B cell (primary cell): ENCODE data around the gene ALG2. TPM values are rescaled to one million over a fixed set of nuclear protein-coding genes. Genes with fewer than 3 reads are reported as not detected.

Experiments
- ATAC-seq: fragments of 200-7000 bp; cut with Tn5 transposase; one replicate; pipeline ENCODE4 v1.10.0; 2021; ENCODE audit warnings: low read depth, mild to moderate bottlenecking, moderate number of reproducible peaks, moderate library complexity
- CTCF ChIA-PET: fragments of 350-600 bp; sonication (Branson Sonifier 250); formaldehyde crosslinking; loops from one replicate; lab custom pipeline; 2021; ENCODE audit warnings: antibody characterized with exemption, inconsistent platforms; lab: Charles Lee
- POLR2A ChIA-PET: fragments of 350-600 bp; sonication (Branson Sonifier 250); formaldehyde crosslinking; loops from one replicate; lab custom pipeline; 2021; ENCODE audit warnings: antibody characterized with exemption; lab: Charles Lee
- DNase-seq: peaks from one replicate; pipeline ENCODE4 v3.0.0; 2013
- H2AFZ ChIP-seq: 2 replicates; pipeline ENCODE4 v1.6.1; 2012; ENCODE audit warnings: mild to moderate bottlenecking, low read depth, low read length; ENCODE audit not compliant: insufficient read depth, poor library complexity, severe bottlenecking
- H3K27ac ChIP-seq, 2 donors: 1 replicate in 1 of 2; 2 replicates in 1 of 2; pipeline ENCODE4 v1.5.1; 2012 to 2013; ENCODE audit warnings: low read length in 2 of 2, mild to moderate bottlenecking in 2 of 2, moderate library complexity in 1 of 2
- H3K27me3 ChIP-seq, 4 experiments: fragments of 200-600 bp in 1 of 4; sonication (generic) in 1 of 4; replicated peaks in 1 of 4; 1 replicate in 2 of 4; 2 replicates in 2 of 4; pipeline versions ENCODE4 v1.6.1 to v1.7.0; 2013 to 2016; ENCODE audit warnings: low read length in 3 of 4, mild to moderate bottlenecking in 2 of 4, mixed read lengths in 1 of 4, moderate library complexity in 1 of 4; ENCODE audit not compliant: insufficient read depth in 4 of 4, control insufficient read depth in 3 of 4; ENCODE audit errors: control extremely low read depth in 1 of 4
- H3K36me3 ChIP-seq, 2 experiments: replicated peaks in 1 of 2; 1 replicate in 1 of 2; 2 replicates in 1 of 2; pipeline versions ENCODE4 v1.6.1 to v1.7.1; 2013; ENCODE audit warnings: low read length in 1 of 2; ENCODE audit not compliant: insufficient read depth in 2 of 2, control insufficient read depth in 1 of 2; ENCODE audit errors: control extremely low read depth in 1 of 2, extremely low read depth in 1 of 2
- H3K4me1 ChIP-seq, 2 donors: fragments of 200-600 bp in 1 of 2; sonication (generic) in 1 of 2; 1 replicate in 1 of 2; 2 replicates in 1 of 2; pipeline versions ENCODE4 v1.5.1 to v1.6.1; 2013 to 2017; ENCODE audit warnings: low read length in 2 of 2; ENCODE audit not compliant: control insufficient read depth in 2 of 2, insufficient read depth in 2 of 2
- H3K4me2 ChIP-seq: replicated peaks from 2 replicates; pipeline ENCODE3; 2012; ENCODE audit warnings: mild to moderate bottlenecking, low read depth, low read length; ENCODE audit not compliant: poor library complexity, severe bottlenecking
- H3K4me3 ChIP-seq, 5 experiments: fragments of 200-600 bp in 1 of 5; sonication (generic) in 1 of 5; 1 replicate in 3 of 5; 2 replicates in 2 of 5; pipeline versions ENCODE4 v1.5.1 to v1.7.0; 2011 to 2016; ENCODE audit warnings: low read length in 4 of 5, mild to moderate bottlenecking in 4 of 5, low read depth in 2 of 5, control low read depth in 1 of 5, moderate library complexity in 1 of 5; ENCODE audit not compliant: insufficient read depth in 1 of 5; ENCODE audit errors: control extremely low read depth in 1 of 5, extremely low read depth in 1 of 5
- H3K79me2 ChIP-seq: fragments of 200-600 bp; sonication (generic); one replicate; pipeline ENCODE4 v1.6.0; 2016; ENCODE audit warnings: low read length; ENCODE audit not compliant: control insufficient read depth, insufficient read depth
- H3K9ac ChIP-seq: fragments of 200-600 bp; sonication (generic); 2 replicates; pipeline ENCODE4 v1.6.1; 2017; ENCODE audit warnings: mild to moderate bottlenecking, low read length, moderate library complexity
- H3K9me3 ChIP-seq, 3 donors: one replicate each; pipeline versions ENCODE4 v1.6.1 to v1.7.1; 2013; ENCODE audit warnings: low read length in 2 of 3; ENCODE audit not compliant: control insufficient read depth in 2 of 3, insufficient read depth in 1 of 3; ENCODE audit errors: control extremely low read depth in 1 of 3
- H4K20me1 ChIP-seq: 2 replicates; pipeline ENCODE4 v1.6.0; 2012; ENCODE audit warnings: mild to moderate bottlenecking, low read length; ENCODE audit not compliant: insufficient read depth, control insufficient read depth, poor library complexity, severe bottlenecking
- H3K27ac Mint-ChIP-seq: one replicate; pipeline ENCODE4 v1.8.0; 2021; ENCODE audit warnings: mixed read lengths
- H3K27me3 Mint-ChIP-seq: one replicate; pipeline ENCODE4 v1.8.0; 2021; ENCODE audit warnings: mixed read lengths
- H3K4me1 Mint-ChIP-seq: one replicate; pipeline ENCODE4 v1.8.0; 2021; ENCODE audit warnings: mixed read lengths
- H3K4me3 Mint-ChIP-seq: one replicate; pipeline ENCODE4 v1.8.0; 2021; ENCODE audit warnings: mixed read lengths
- H3K9me3 Mint-ChIP-seq: one replicate; pipeline ENCODE4 v1.8.0; 2022; ENCODE audit warnings: mixed read lengths; ENCODE audit not compliant: insufficient read depth
- EZH2 ChIP-seq: IDR thresholded peaks from 2 replicates; pipeline ENCODE4 v1.6.1; 2012; ENCODE audit warnings: borderline replicate concordance, low read depth, mild to moderate bottlenecking, moderate library complexity, low read length; ENCODE audit not compliant: insufficient read depth, poor library complexity, severe bottlenecking
- WGBS: methylation state at CpG from one replicate; pipeline ENCODE4 v1.1.5; 2013; ENCODE audit warnings: missing lambda C conversion rate; ENCODE audit not compliant: insufficient coverage; 5-methylcytosine and 5-hydroxymethylcytosine counted together
- intact Hi-C: fragments of 100-400 bp; cut with micrococcal nuclease; formaldehyde crosslinking; loops from one replicate; pipeline ENCODE4 v1.10.0; 2022
- polyA plus RNA-seq: library from polyadenylated mRNA; depleted of rRNA; stranded (reverse); fragments of >200 nt; gene quantifications from 2 replicates; pipeline ENCODE4 v1.2.3, GENCODE V29; 2012
- total RNA-seq, 2 donors: library from RNA; stranded (reverse); fragments of 120-200 nt in 1 of 2; gene quantifications; 1 replicate in 1 of 2; 2 replicates in 1 of 2; pipeline versions ENCODE4 v1.2.3 to v1.2.4, GENCODE V29; 2013 to 2022
- TF ChIP-seq, protein P1 (sequence below): fragments of 200-600 bp; IDR thresholded peaks from one replicate; pipeline ENCODE4 v1.8.0; 2022; ENCODE audit warnings: antibody characterized with exemption, mild to moderate bottlenecking

Gene ALG2
- total and polyA plus RNA-seq, 2 donors (not counting 1 experiment from before 2014, with no cell fraction given) = 14.3 to 46.3 TPM

DNA sequence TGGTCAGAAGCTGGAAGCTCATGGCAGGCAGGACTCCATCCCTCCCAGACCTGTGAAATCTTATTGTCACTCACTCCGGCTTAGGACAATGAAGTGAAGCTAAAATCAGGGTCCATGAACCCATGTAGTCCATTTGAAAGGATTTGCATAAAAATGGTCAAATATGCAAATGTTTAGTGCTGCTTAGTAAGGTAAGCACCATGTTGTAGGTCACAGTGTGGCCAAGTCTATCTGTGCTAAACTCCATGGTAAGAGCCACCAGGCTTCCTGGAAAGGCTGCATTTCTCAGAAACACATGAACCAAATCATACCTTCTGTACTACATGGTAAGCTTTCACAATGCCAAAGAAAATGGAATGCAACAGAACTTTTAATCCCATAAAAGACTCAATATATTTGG lies 5.7 kb downstream of the ALG2 start:
- H4K20me1 ChIP-seq = peaks cover 48% of the 10 kb centered on the region
- Mint-ChIP-seq H3K4me3 (no peak overlapping the region), H3K27ac (no peak overlapping the region), H3K4me1 (peaks cover 53% of the 10 kb centered on the region), H3K9me3 (no peaks in the 10 kb centered on the region), H3K27me3 (no peaks in the 10 kb centered on the region)
- peaks cover 0 to 14% of the 10 kb centered on the region in 2 experiments for H3K36me3 ChIP-seq
- intact Hi-C loops = no loop called here
- no peak for TF ChIP-seq EZH2
- TF ChIP-seq, protein P1, sequence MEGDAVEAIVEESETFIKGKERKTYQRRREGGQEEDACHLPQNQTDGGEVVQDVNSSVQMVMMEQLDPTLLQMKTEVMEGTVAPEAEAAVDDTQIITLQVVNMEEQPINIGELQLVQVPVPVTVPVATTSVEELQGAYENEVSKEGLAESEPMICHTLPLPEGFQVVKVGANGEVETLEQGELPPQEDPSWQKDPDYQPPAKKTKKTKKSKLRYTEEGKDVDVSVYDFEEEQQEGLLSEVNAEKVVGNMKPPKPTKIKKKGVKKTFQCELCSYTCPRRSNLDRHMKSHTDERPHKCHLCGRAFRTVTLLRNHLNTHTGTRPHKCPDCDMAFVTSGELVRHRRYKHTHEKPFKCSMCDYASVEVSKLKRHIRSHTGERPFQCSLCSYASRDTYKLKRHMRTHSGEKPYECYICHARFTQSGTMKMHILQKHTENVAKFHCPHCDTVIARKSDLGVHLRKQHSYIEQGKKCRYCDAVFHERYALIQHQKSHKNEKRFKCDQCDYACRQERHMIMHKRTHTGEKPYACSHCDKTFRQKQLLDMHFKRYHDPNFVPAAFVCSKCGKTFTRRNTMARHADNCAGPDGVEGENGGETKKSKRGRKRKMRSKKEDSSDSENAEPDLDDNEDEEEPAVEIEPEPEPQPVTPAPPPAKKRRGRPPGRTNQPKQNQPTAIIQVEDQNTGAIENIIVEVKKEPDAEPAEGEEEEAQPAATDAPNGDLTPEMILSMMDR = no peak
- H3K27me3 ChIP-seq = peaks cover 0 to 3% (median 0%) of the 10 kb centered on the region in 4 experiments
- DNase-seq (no peak), ATAC-seq (no peak)
- no peak overlapping the region for H3K4me3 ChIP-seq
- peaks cover 22 to 24% of the 10 kb centered on the region in 2 donors for H3K4me1 ChIP-seq
- CTCF ChIA-PET = interaction anchor here (2.4 to 3.5 kb wide), 2 partner anchors 16 to 31 kb away, joined by 12 to 13 read pairs; no protein-coding TSS in a partner anchor
- H3K9ac ChIP-seq = no peak overlapping the region
- H3K27ac ChIP-seq = no peak overlapping the region
- no CpG with 5 or more reads among the region's 1 CpG for WGBS
- H3K9me3 ChIP-seq = peaks cover 0 to 14% (median 0%) of the 10 kb centered on the region in 3 donors
- peaks cover 45% of the 10 kb centered on the region for H3K79me2 ChIP-seq
- H2AFZ ChIP-seq = no peak overlapping the region
- POLR2A ChIA-PET = no interaction called here
- H3K4me2 ChIP-seq = no peak overlapping the region

DNA sequence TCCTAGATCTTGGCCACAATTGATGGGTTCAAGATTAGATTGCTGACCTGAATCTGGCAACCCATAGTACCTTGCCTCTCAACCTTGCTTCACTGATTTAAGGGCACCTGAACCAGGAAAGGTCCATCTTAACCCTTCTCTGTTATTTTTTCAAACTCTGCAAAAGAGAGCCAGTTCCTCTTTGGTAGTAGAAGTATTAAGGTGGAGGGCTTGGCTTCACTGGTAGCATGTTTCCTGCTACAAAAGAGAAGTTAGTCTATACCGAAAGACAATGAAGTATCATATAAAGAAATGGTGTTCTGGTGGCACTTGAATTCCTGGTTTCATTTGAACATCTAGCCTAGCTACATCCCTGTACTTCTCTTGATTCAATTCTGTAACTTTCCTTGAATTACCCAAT lies 8.5 kb downstream of the ALG2 start:
- Histone ChIP-seq H3K9ac (no peak overlapping the region), H4K20me1 (peaks cover 34% of the 10 kb centered on the region), H3K36me3 (peaks cover 0 to 9% of the 10 kb centered on the region in 2 experiments), H3K27ac (peak overlapping the region in 1 of 2 donors; percentile 3), H2AFZ (no peak overlapping the region), H3K4me1 (peaks cover 9 to 10% of the 10 kb centered on the region in 2 donors), H3K4me2 (peak overlapping the region; percentile 0), H3K27me3 (peaks cover 0 to 3% (median 0%) of the 10 kb centered on the region in 4 experiments), H3K4me3 (no peak overlapping the region), H3K9me3 (peaks cover 0 to 15% (median 4%) of the 10 kb centered on the region in 3 donors), H3K79me2 (peaks cover 19% of the 10 kb centered on the region)
- no CpG with 5 or more reads among the region's 1 CpG for WGBS
- Mint-ChIP-seq H3K27ac (no peak overlapping the region), H3K27me3 (no peaks in the 10 kb centered on the region), H3K9me3 (peaks cover 6% of the 10 kb centered on the region), H3K4me1 (peaks cover 30% of the 10 kb centered on the region), H3K4me3 (no peak overlapping the region)
- DNase-seq = peak; percentile 23
- peak; percentile 21 for ATAC-seq
- TF ChIP-seq EZH2 = no peak
- TF ChIP-seq, protein P1 = no peak
- ChIA-PET POLR2A (interaction anchor here (1.2 kb wide), 1 partner anchor 9 kb away, joined by 3 read pairs; the partner anchor contains the start of gene SEC61B), CTCF (interaction anchor here (1.3 to 3.5 kb wide), 2 partner anchors 28 to 804 kb away, joined by 3 to 13 read pairs; no protein-coding TSS in a partner anchor)
- intact Hi-C loops = no loop called here
